Sigmoid colon (tissue), 4 donors: Measurements from ENCODE around the gene OR52E1.

Source experiments
- CTCF ChIP-seq, 4 experiments: fragments of 450-650 bp in 3 of 4; fragments of 200-600 bp in 1 of 4; IDR thresholded peaks; one replicate each; pipeline ENCODE4 v1.5.1; 2016 to 2019; ENCODE audit warnings: antibody characterized with exemption in 4 of 4, mild to moderate bottlenecking in 3 of 4, moderate library complexity in 2 of 4
- POLR2A ChIP-seq, 2 donors: fragments of 450-650 bp; IDR thresholded peaks; one replicate each; pipeline ENCODE4 v1.6.1; 2016; ENCODE audit warnings: antibody characterized with exemption in 2 of 2, mild to moderate bottlenecking in 2 of 2, moderate library complexity in 2 of 2
- POLR2AphosphoS5 ChIP-seq, 4 donors: sonication (generic); formaldehyde crosslinking; IDR thresholded peaks; one replicate each; pipeline ENCODE4 v1.6.1; 2017; ENCODE audit warnings: antibody characterized with exemption in 4 of 4

GRCh38 chr11:5092821-5093585, 23.6 kb downstream of the OR52E1 start:
- TF ChIP-seq CTCF (IDR thresholded peaks at IDR 0.05) (no peak), POLR2AphosphoS5 (IDR thresholded peaks at IDR 0.05) (no peak), POLR2A (IDR thresholded peaks at IDR 0.05) (no peak)
